H1 (cell line): Measurements from ENCODE around the gene ARHGAP15. TPM values are rescaled to one million over a fixed set of nuclear protein-coding genes. Genes with fewer than 3 reads are reported as not detected.

ENCODE experiments used
- CTCF ChIA-PET: fragments of 300-600 bp; sonication (Branson Sonifier 250); formaldehyde crosslinking; loops from one replicate; lab custom pipeline; 2021; ENCODE audit not compliant: partially characterized antibody; lab: Charles Lee
- POLR2A ChIA-PET: fragments of 300-600 bp; sonication (Branson Sonifier 250); formaldehyde crosslinking; loops from one replicate; lab custom pipeline; 2021; ENCODE audit warnings: inconsistent platforms; ENCODE audit not compliant: partially characterized antibody; lab: Charles Lee
- DNase-seq, 2 experiments: peaks; one replicate each; pipeline versions ENCODE4 v3.0.0 to v3.0.0-alpha.2; 2010 to 2022; ENCODE audit warnings: low spot score in 2 of 2, low read depth in 1 of 2, mixed read lengths in 1 of 2
- FAIRE-seq: peaks from 2 replicates; lab custom pipeline; 2011; peaks lifted over from hg19 to GRCh38; lab: Jason Lieb, UNC
- H2AFZ ChIP-seq: 2 replicates; pipeline ENCODE4 v1.8.1; 2012; ENCODE audit warnings: low read length, inconsistent platforms
- H2AK5ac ChIP-seq: 2 replicates; pipeline ENCODE4 v1.6.1; 2013; ENCODE audit warnings: low read depth, low read length
- H2BK120ac ChIP-seq: replicated peaks from 2 replicates; pipeline ENCODE3; 2013; ENCODE audit warnings: low read depth, low read length, inconsistent platforms
- H2BK12ac ChIP-seq: 2 replicates; pipeline ENCODE4 v1.6.1; 2013; ENCODE audit warnings: low read depth, low read length
- H2BK15ac ChIP-seq: 2 replicates; pipeline ENCODE4 v1.6.1; 2013; ENCODE audit warnings: low read length
- H2BK20ac ChIP-seq: 2 replicates; pipeline ENCODE4 v1.6.1; 2013; ENCODE audit warnings: low read length
- H2BK5ac ChIP-seq: 2 replicates; pipeline ENCODE4 v1.6.1; 2013; ENCODE audit warnings: low read depth, low read length
- H3K14ac ChIP-seq: 2 replicates; pipeline ENCODE4 v1.6.1; 2013; ENCODE audit warnings: inconsistent platforms; ENCODE audit not compliant: insufficient read length
- H3K18ac ChIP-seq: 2 replicates; pipeline ENCODE4 v1.6.1; 2013; ENCODE audit warnings: low read length; ENCODE audit errors: extremely low read depth
- H3K23ac ChIP-seq: 2 replicates; pipeline ENCODE4 v1.6.1; 2013; ENCODE audit warnings: inconsistent platforms; ENCODE audit not compliant: insufficient read length
- H3K23me2 ChIP-seq: 2 replicates; pipeline ENCODE4 v1.6.1; 2013; ENCODE audit warnings: low read depth, low read length
- H3K27ac ChIP-seq: 2 replicates; pipeline ENCODE4 v1.6.1; 2011; ENCODE audit warnings: low read depth, low read length, inconsistent platforms
- H3K27me3 ChIP-seq, 4 experiments: replicated peaks in 1 of 4; 1 replicate in 1 of 4; 2 replicates in 3 of 4; pipeline versions ENCODE4 v1.6.1 to v1.8.1; 2011 to 2013; ENCODE audit warnings: low read length in 3 of 4, mild to moderate bottlenecking in 3 of 4, inconsistent platforms in 2 of 4, mixed read lengths in 2 of 4, moderate library complexity in 1 of 4; ENCODE audit not compliant: control insufficient read depth in 3 of 4, insufficient read depth in 3 of 4; ENCODE audit errors: extremely low read depth in 1 of 4
- H3K36me3 ChIP-seq, 4 experiments: 2 replicates each; pipeline versions ENCODE4 v1.6.1 to v1.8.1; 2011 to 2013; ENCODE audit warnings: mild to moderate bottlenecking in 4 of 4, low read length in 3 of 4, moderate library complexity in 2 of 4, control low read depth in 1 of 4, inconsistent platforms in 1 of 4; ENCODE audit not compliant: insufficient read depth in 4 of 4, control insufficient read depth in 2 of 4
- H3K4ac ChIP-seq: replicated peaks from 2 replicates; pipeline ENCODE3; 2013; ENCODE audit warnings: low read length, low read depth, mixed read lengths, inconsistent platforms; ENCODE audit not compliant: insufficient read length
- H3K4me1 ChIP-seq, 4 experiments: replicated peaks in 1 of 4; 1 replicate in 1 of 4; 2 replicates in 3 of 4; pipeline versions ENCODE4 v1.6.1 to v1.8.1; 2011 to 2013; ENCODE audit warnings: low read length in 3 of 4, inconsistent platforms in 2 of 4, mixed read lengths in 1 of 4; ENCODE audit not compliant: insufficient read depth in 4 of 4, control insufficient read depth in 3 of 4
- H3K4me2 ChIP-seq, 2 experiments: 2 replicates each; pipeline versions ENCODE4 v1.6.1 to v1.8.1; 2011 to 2013; ENCODE audit warnings: low read depth in 2 of 2, low read length in 2 of 2, control low read depth in 1 of 2, inconsistent platforms in 1 of 2, mild to moderate bottlenecking in 1 of 2; ENCODE audit not compliant: insufficient read depth in 1 of 2
- H3K4me3 ChIP-seq, 4 experiments: fragments of 200-600, 300-600 bp in 1 of 4; sonication (generic), shearing (Covaris generic), sonication (Bioruptor Twin) in 1 of 4; 2 replicates each; pipeline versions ENCODE4 v1.5.1 to v1.8.1; 2011 to 2016; ENCODE audit warnings: low read length in 4 of 4, low read depth in 3 of 4, control low read depth in 2 of 4, inconsistent platforms in 2 of 4, mild to moderate bottlenecking in 2 of 4, mixed read lengths in 1 of 4, moderate library complexity in 1 of 4; ENCODE audit not compliant: insufficient read depth in 2 of 4; ENCODE audit errors: extremely low read depth in 1 of 4
- H3K56ac ChIP-seq: replicated peaks from 2 replicates; pipeline ENCODE3; 2013; ENCODE audit warnings: low read depth, mild to moderate bottlenecking, mixed read lengths, low read length, inconsistent platforms; ENCODE audit not compliant: insufficient read length
- H3K79me1 ChIP-seq: 2 replicates; pipeline ENCODE4 v1.6.1; 2013; ENCODE audit warnings: low read depth, low read length, control low read depth
- H3K79me2 ChIP-seq, 2 experiments: 2 replicates each; pipeline versions ENCODE4 v1.6.1 to v1.8.1; 2012 to 2013; ENCODE audit warnings: low read length in 2 of 2, mild to moderate bottlenecking in 2 of 2, inconsistent platforms in 1 of 2; ENCODE audit not compliant: insufficient read depth in 2 of 2, control insufficient read depth in 1 of 2
- H3K9ac ChIP-seq, 4 experiments: replicated peaks in 1 of 4; 1 replicate in 1 of 4; 2 replicates in 3 of 4; pipeline versions ENCODE4 v1.6.1 to v1.8.1; 2011 to 2013; ENCODE audit warnings: low read depth in 3 of 4, low read length in 3 of 4, control low read depth in 2 of 4, mild to moderate bottlenecking in 2 of 4, moderate library complexity in 2 of 4, inconsistent platforms in 1 of 4; ENCODE audit errors: extremely low read depth in 1 of 4
- H3K9me3 ChIP-seq, 2 experiments: 2 replicates each; pipeline versions ENCODE4 v1.6.1 to v1.8.1; 2012 to 2013; ENCODE audit warnings: mild to moderate bottlenecking in 2 of 2, moderate library complexity in 2 of 2, control low read depth in 1 of 2, inconsistent platforms in 1 of 2, low read depth in 1 of 2, low read length in 1 of 2, mixed read lengths in 1 of 2; ENCODE audit not compliant: insufficient read depth in 2 of 2
- H4K20me1 ChIP-seq, 2 experiments: replicated peaks in 1 of 2; 2 replicates each; pipeline versions ENCODE3 to v1.8.1; 2011 to 2013; ENCODE audit warnings: inconsistent platforms in 2 of 2, low read length in 2 of 2, mild to moderate bottlenecking in 1 of 2; ENCODE audit not compliant: insufficient read depth in 2 of 2, control insufficient read depth in 1 of 2
- H4K5ac ChIP-seq: 2 replicates; pipeline ENCODE4 v1.6.1; 2013; ENCODE audit warnings: low read length, low read depth, mixed read lengths, inconsistent platforms; ENCODE audit not compliant: insufficient read length
- H4K8ac ChIP-seq: 2 replicates; pipeline ENCODE4 v1.8.0; 2013; ENCODE audit warnings: mild to moderate bottlenecking, moderate library complexity, low read length, inconsistent platforms; ENCODE audit not compliant: insufficient read depth; ENCODE audit errors: extremely low read depth
- H4K91ac ChIP-seq: replicated peaks from 2 replicates; pipeline ENCODE3; 2013; ENCODE audit warnings: low read length, mixed read lengths, inconsistent platforms; ENCODE audit not compliant: insufficient read length
- ASH2L ChIP-seq: fragments of 200-600, 300-600 bp; sonication (generic); IDR thresholded peaks from one replicate; pipeline ENCODE4 v1.7.1; 2017; ENCODE audit warnings: low read length
- CBX8 ChIP-seq: fragments of 300-800, 300-1000 bp; sonication (generic); IDR thresholded peaks from 2 replicates; pipeline ENCODE4 v1.7.1; 2016; ENCODE audit warnings: low read depth, low read length, borderline replicate concordance
- CEBPB ChIP-seq: IDR thresholded peaks from 2 replicates; pipeline ENCODE4 v1.6.1; 2012; ENCODE audit warnings: low read depth, low read length
- CREB1 ChIP-seq: IDR thresholded peaks from 2 replicates; pipeline ENCODE4 v1.6.1; 2012; ENCODE audit warnings: inconsistent platforms
- CTBP2 ChIP-seq: IDR thresholded peaks from 2 replicates; pipeline ENCODE4 v1.7.0; 2011; ENCODE audit warnings: borderline replicate concordance, mild to moderate bottlenecking, moderate library complexity, mixed read lengths, low read length; ENCODE audit not compliant: insufficient read depth, insufficient read length
- EP300 ChIP-seq, 2 experiments: IDR thresholded peaks; 1 replicate in 1 of 2; 2 replicates in 1 of 2; pipeline ENCODE4 v1.6.1; 2011 to 2012; ENCODE audit warnings: low read depth in 2 of 2, low read length in 2 of 2, mild to moderate bottlenecking in 2 of 2, borderline replicate concordance in 1 of 2, inconsistent platforms in 1 of 2, moderate library complexity in 1 of 2
- KDM1A ChIP-seq: fragments of 200-600, 300-600 bp; sonication (generic); IDR thresholded peaks from 2 replicates; pipeline ENCODE4 v1.7.1; 2016; ENCODE audit warnings: mild to moderate bottlenecking, low read length, borderline replicate concordance
- MAFK ChIP-seq: IDR thresholded peaks from 2 replicates; pipeline ENCODE4 v1.6.1; 2012; ENCODE audit warnings: low read depth, mild to moderate bottlenecking, improper control_type of control experiment, low read length
- NANOG ChIP-seq: IDR thresholded peaks from 2 replicates; pipeline ENCODE4 v1.6.1; 2011; ENCODE audit warnings: low read length, low read depth, mild to moderate bottlenecking, inconsistent platforms; ENCODE audit not compliant: insufficient read depth, poor library complexity, severe bottlenecking
- PHF8 ChIP-seq: fragments of 200-600 bp; sonication (generic); conservative IDR thresholded peaks from 2 replicates; pipeline ENCODE4 v1.7.1; 2012; ENCODE audit warnings: low read depth, mild to moderate bottlenecking, inconsistent platforms, low read length, moderate library complexity
- POLR2A ChIP-seq, 2 experiments: IDR thresholded peaks; 1 replicate in 1 of 2; 2 replicates in 1 of 2; pipeline ENCODE4 v1.6.1; 2011; ENCODE audit warnings: low read depth in 2 of 2, low read length in 2 of 2, mild to moderate bottlenecking in 2 of 2; ENCODE audit errors: control extremely low read depth in 1 of 2
- SIRT6 ChIP-seq: IDR thresholded peaks from one replicate; pipeline ENCODE4 v1.7.1; 2012; ENCODE audit warnings: low read length, inconsistent platforms
- SP1 ChIP-seq: IDR thresholded peaks from 2 replicates; pipeline ENCODE4 v1.6.1; 2011; ENCODE audit warnings: low read depth, low read length
- TEAD4 ChIP-seq: IDR thresholded peaks from 2 replicates; pipeline ENCODE4 v1.6.1; 2012; ENCODE audit warnings: low read depth, low read length, inconsistent platforms, mixed read lengths
- ZNF274 ChIP-seq: IDR thresholded peaks from 2 replicates; pipeline ENCODE4 v1.7.0; 2012; ENCODE audit warnings: low read length, borderline replicate concordance; ENCODE audit errors: extremely low read depth
- WGBS, 2 experiments: shearing (Covaris generic) in 1 of 2; methylation state at CpG; one replicate each; pipeline versions ENCODE4 v1.1.6 to v1.1.7; 2013 to 2015; ENCODE audit warnings: low lambda C conversion rate in 2 of 2, mixed read lengths in 2 of 2, inconsistent platforms in 1 of 2, low coverage in 1 of 2, missing lambda C conversion rate in 1 of 2; ENCODE audit not compliant: insufficient replicate concordance in 2 of 2, insufficient coverage in 1 of 2, insufficient read length in 1 of 2; ENCODE audit errors: extremely low coverage in 1 of 2, missing lambda C conversion rate in 1 of 2; 5-methylcytosine and 5-hydroxymethylcytosine counted together
- polyA plus RNA-seq, 7 experiments: library from polyadenylated mRNA; depleted of rRNA in 3 of 7; stranded (reverse) in 5 of 7; unstranded in 2 of 7; fragments of >200 nt in 5 of 7; fragments of 200-250 nt in 2 of 7; gene quantifications; 1 replicate in 5 of 7; 2 replicates in 1 of 7; 4 replicates in 1 of 7; pipeline versions ENCODE4 v1.2.1 to v1.2.3, GENCODE V29; 2011 to 2013; ENCODE audit warnings: missing spikeins in 2 of 7, mixed read lengths in 2 of 7
- total RNA-seq: library from RNA; stranded (reverse); fragmentation: NEBNext Ultra II Directional; extraction: Animal tissue kit (Norgen Biotek cat#: 25700); gene quantifications from 2 replicates; pipeline ENCODE4 v1.2.1, GENCODE V29; 2021
- TF ChIP-seq, protein P1 (sequence below): IDR thresholded peaks from 2 replicates; pipeline ENCODE4 v1.6.1; 2012; ENCODE audit warnings: inconsistent platforms

ARHGAP15 gene
- total and polyA plus RNA-seq, 2 of the 8 experiments (the other 6 are each of a cell fraction or from before 2014, with no cell fraction given), result not detected

- Histone ChIP-seq H3K27ac (no peak overlapping the region), H2BK5ac (no peak overlapping the region), H2AK5ac (no peak overlapping the region), H4K8ac (no peak overlapping the region), H4K91ac (no peak overlapping the region), H3K23ac (no peak overlapping the region), H3K9ac (no peak overlapping the region), H4K5ac (no peak overlapping the region), H3K56ac (no peak overlapping the region), H3K4ac (no peak overlapping the region), H2AFZ (no peak overlapping the region), H3K14ac (no peak overlapping the region), H3K9me3 (no peaks in the 10 kb centered on the region), H3K23me2 (no peaks in the 10 kb centered on the region), H3K4me2 (no peak overlapping the region), H3K79me1 (no peaks in the 10 kb centered on the region), H2BK20ac (no peak overlapping the region), H3K4me1 (no peaks in the 10 kb centered on the region), H2BK120ac (no peak overlapping the region), H2BK12ac (no peak overlapping the region), H3K27me3 (no peaks in the 10 kb centered on the region), H4K20me1 (no peaks in the 10 kb centered on the region), H3K18ac (no peak overlapping the region), H3K79me2 (no peaks in the 10 kb centered on the region), H3K36me3 (no peaks in the 10 kb centered on the region), H3K4me3 (no peak overlapping the region), H2BK15ac (no peak overlapping the region)
- DNase-seq, result no peak
- POLR2A ChIA-PET, result no interaction called here
- CTCF ChIA-PET, result interaction anchor here (0.9 to 2.2 kb wide), 4 partner anchors 13 to 109 kb away, joined by 4 to 17 read pairs (median 6); no protein-coding TSS in a partner anchor
- FAIRE-seq, result no peak
- TF ChIP-seq KDM1A (no peak), MAFK (no peak), PHF8 (no peak), SIRT6 (no peak), NANOG (no peak), EP300 (IDR thresholded peaks at IDR 0.05; ENCODE audit: borderline replicate concordance in 1 of 2, low read depth in 2 of 2, low read length in 2 of 2) (no peak), POLR2A (IDR thresholded peaks at IDR 0.05; ENCODE audit: control extremely low read depth in 1 of 2, low read depth in 2 of 2, low read length in 2 of 2) (no peak), ZNF274 (no peak), CREB1 (no peak), CEBPB (no peak), SP1 (no peak), TEAD4 (no peak), ASH2L (no peak), CTBP2 (no peak), CBX8 (no peak)
- TF ChIP-seq, protein P1, sequence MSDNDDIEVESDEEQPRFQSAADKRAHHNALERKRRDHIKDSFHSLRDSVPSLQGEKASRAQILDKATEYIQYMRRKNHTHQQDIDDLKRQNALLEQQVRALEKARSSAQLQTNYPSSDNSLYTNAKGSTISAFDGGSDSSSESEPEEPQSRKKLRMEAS, result no peak
- WGBS, 2 experiments, result 89% methylated on average over 2 of the region's 2 CpGs; no CpG with 5 or more reads in 1 of the 2 experiments
Observed at GRCh38 chr2:143175438-143175837, 46.2 kb downstream of the ARHGAP15 start.
